Limb (tissue), 2 donors: ENCODE data around the gene GABRB1.

Experiments
- DNase-seq, 2 donors: peaks; one replicate each; pipeline ENCODE4 v3.0.0-alpha.2; 2016; ENCODE audit errors: extremely low spot score in 2 of 2

The GABRB1 gene

GRCh38 chr4:47110546-47111132 is 79.3 kb downstream of the GABRB1 start:
- DNase-seq: no peak

GRCh38 chr4:47118192-47118929 is 87.0 kb downstream of the GABRB1 start:
- no peak for DNase-seq

- DNase-seq: no peak
Observed at GRCh38 chr4:47120783-47121182, 89.4 kb downstream of the GABRB1 start.

GRCh38 chr4:47122592-47123291 is 91.4 kb downstream of the GABRB1 start:
- peak; percentile 61 to 77 for DNase-seq

GRCh38 chr4:47128991-47129390 is 97.6 kb downstream of the GABRB1 start:
- DNase-seq: no peak

DNA sequence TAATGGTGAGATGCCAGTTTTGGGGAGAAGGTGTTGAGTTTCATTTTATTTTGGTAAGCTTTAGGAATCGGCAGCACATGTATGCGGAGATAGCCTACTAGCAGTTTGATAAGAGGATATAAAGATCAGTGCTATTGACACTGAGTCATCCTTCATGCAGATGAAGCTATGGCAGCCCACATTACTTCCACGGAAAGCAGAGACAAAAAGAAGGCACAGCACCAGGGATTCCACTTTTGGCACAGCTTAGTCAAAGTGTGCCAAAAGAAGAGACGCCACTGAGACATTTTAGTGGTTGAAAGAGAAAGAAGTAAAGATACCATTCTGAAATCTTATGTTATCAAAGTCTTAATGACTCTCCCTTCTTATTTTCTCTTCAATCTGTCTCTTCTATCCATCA is 103.8 kb downstream of the GABRB1 start:
- DNase-seq: no peak

DNA sequence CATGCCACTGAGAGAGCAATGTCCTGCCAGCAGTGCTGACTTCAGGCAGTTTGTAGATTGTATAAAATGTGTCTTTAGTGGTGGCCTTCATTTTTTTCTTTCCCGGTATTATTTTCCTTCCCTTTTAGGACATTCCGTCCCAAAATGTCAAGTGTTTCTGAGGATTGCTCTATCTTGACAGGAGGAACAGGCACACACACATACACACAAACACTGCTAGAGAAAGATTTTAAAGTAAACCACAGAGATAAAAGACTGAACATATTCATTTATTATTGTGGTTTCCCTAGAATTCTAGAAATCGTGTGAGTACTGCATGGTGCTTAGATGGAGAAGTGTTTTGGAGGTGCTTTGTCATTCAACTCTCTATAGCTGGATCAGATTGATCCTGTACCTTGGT is 111.9 kb downstream of the GABRB1 start:
- DNase-seq: no peak

DNA sequence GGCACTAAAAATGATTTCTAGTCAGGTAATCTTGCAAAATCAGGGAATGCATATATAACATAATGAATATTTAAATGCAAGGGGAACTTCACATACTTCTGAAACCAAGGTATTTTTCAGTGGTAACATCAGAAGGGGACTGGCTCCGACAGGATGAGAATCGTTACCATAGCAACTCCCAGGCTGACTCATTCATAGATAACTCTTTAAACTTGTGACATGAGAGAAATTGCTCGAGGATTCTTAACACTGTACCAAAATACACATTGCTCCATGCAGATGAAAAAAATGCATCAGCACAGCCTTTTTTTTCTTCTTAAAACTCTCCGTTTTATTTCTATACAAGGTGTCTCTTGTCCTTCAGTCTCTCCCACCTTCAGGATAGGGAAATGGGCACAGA is 114.3 kb downstream of the GABRB1 start:
- DNase-seq: no peak

DNA sequence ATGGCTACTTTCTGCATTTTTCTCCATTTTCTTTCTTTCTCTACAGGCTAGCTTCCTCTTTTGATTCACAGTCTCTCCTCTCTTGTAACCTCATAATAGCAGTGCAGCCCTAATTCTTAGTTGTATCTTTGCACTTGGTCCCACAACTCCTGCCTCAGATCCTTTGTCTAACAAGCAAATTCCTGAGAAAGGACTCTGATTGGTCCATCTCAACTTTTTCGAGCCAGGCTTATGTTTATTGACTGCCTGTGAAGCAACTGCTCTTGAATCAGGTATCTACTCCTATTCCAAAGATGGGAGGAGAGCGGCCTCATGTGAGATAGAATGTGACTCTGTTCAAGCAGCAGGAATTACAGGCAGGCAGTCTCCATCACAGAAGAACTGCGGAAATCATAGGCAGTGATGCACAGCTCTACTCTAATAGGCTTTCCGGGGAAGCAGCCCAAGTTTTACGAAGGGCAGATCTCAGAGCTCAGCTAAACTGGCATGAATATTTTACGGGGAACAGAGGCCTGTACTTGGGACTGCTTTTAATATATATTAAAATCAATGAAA is 123.5 kb downstream of the GABRB1 start:
- no peak for DNase-seq

DNA sequence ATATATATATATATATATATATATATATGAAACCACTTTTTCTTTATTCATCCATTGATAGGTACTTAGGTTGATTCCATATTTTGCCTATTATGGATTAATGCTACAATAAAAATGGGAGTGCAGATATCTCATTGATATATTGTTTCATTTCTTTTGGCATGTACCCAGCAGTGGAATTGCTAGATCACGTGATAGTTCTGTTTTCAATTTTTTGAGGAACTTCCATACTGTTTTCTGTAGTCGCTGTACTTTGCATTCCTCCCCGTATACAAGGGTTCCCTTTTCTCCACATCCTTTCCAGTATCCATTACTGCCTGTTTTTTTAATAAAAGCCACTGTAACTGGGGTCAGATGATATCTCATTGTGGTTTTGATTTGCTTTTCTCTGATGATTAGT is 124.6 kb downstream of the GABRB1 start:
- DNase-seq: no peak

DNA sequence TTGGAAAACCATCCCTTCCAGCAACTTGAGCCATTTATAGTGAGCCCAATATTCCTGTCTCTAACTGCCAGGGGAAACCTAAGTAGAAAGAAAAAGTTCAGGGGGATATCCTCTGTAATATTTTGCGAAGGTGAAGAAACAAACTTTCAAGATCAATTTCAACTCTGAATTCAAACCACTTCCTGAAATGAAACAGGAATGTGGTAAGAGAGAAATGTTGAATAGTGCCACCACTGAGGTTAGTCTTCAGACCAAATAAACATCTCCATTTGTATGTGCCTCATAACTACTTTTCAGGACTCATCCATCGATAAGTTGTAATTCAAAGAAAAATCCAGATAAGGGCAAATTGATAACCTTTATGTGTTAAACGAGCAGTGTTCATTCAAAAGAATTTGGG is 128.7 kb downstream of the GABRB1 start:
- DNase-seq: no peak

GRCh38 chr4:47167081-47168035 is 136.0 kb downstream of the GABRB1 start:
- DNase-seq: no peak

DNA sequence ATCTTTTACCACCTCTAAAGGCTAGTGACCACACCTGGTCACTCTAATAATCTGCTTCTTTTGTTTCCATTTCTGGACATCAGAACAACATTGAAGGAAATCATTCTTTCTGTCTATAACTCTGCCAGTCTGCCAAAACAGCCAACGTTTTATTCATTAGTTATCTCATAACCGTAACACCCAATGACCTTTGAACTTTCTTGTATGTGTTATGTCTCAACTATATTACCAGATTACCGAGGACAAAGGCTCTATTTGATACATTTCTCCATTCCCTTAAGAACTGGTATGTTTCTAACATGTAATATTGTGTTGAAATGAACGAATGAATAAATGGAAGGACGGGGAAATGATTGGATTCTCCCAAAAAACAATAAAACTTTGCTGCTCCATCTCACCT is 152.7 kb downstream of the GABRB1 start:
- no peak for DNase-seq

- DNase-seq: no peak
Observed at GRCh38 chr4:47185761-47186160, 154.4 kb downstream of the GABRB1 start.

DNA sequence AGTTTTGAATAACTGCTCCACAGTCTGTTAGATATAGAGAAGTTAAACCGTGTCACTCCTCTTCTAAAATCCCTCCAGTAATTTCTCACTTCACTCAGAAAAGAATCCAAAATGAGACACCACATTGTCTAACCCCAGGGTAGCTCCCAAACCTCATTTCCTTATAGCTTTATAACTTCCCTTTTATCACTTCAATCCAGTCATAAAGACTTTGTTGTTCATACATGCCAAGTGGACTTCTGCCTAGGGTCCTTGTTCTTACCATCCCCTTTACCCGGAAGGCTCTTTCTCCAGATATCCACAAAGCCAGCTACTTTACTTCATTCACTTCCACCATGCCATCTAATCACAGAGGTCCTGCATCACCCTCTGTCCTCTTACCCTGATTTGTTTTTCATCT is 156.2 kb downstream of the GABRB1 start:
- DNase-seq: no peak

DNA sequence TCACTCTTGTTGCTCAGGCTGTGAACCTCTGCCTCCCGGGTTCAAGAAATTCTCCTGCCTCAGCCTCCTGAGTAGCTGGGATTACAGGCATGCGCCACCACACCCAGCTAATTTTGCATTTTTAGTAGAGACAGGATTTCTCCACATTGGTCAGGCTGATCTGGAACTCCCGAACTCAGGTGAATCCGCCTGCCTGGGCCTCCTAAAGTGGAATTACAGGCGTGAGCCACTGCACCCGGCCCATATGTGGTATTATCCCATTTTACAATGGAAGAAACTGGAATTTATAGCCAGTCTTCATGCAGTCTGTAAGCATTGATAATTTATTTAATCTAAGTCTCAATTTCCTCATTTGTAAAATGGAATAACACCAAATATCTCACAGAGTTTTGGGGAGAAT is 161.8 kb downstream of the GABRB1 start:
- DNase-seq: no peak

GRCh38 chr4:47194036-47194737 is 162.8 kb downstream of the GABRB1 start:
- no peak for DNase-seq

- DNase-seq: no peak
Observed at GRCh38 chr4:47195706-47196105, 164.3 kb downstream of the GABRB1 start.

GRCh38 chr4:47198791-47199190 is 167.4 kb downstream of the GABRB1 start:
- DNase-seq: no peak

DNA sequence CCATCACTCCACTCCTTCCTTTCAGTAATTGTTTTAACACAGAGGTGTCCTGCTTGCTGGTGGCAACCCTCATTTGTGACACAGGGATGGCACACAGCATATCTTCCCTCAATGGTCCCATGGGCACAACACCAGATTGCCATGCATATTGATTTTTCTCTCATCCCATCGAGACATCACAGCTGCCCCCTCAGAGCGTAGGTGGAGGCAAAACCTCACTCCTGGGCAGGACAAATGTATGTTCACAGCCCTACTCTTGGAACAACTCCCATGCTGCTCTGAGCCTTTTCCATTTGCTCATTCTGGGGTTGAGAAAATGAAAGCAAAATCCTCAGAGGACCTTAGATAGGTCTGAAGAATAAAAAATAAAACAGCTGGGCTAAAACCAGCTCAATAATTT is 172.2 kb downstream of the GABRB1 start:
- DNase-seq: no peak

DNA sequence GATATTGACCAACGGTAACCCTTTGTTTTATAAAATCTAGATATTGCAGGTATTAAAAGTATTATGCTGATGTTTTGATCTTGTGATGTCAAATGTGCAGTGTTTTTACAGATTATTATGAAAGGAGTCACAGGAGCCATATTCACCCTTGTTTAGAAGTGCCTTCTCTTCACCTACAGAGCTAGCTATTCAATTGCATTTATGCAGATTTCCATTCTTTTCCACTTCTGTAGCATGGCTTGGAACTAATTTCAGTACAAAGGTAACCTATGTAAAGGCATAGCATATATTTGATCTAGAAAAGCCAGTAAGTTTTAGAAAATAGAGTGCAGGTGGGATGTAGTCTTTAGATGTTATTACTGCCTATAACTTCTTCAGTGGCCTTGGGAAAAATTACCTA is 176.2 kb downstream of the GABRB1 start:
- no peak for DNase-seq
